ENCODE measurements around the gene UBXN2A. TPM values are rescaled to one million over a fixed set of nuclear protein-coding genes. Genes with fewer than 3 reads are reported as not detected.

The UBXN2A gene
- total and polyA plus RNA-seq, 2 experiments from 2014 or later, result 17.2 to 18.0 TPM

GRCh38 chr2:23918837-23919489 lies 21.3 kb upstream of the UBXN2A start:
- Histone ChIP-seq H3K27me3 (replicated peaks; ENCODE audit: insufficient read depth) (no peaks in the 10 kb centered on the region), H3K9me3 (ENCODE audit: low read depth) (no peaks in the 10 kb centered on the region), H3K4me3 (no peak overlapping the region), H2AFZ (no peak overlapping the region), H3K79me2 (ENCODE audit: insufficient read depth) (peaks cover 99% of the 10 kb centered on the region), H3K27ac (no peak overlapping the region), H3K4me2 (ENCODE audit: unreplicated experiment) (no peak overlapping the region), H4K20me1 (ENCODE audit: insufficient read depth) (no peaks in the 10 kb centered on the region), H3K4me1 (ENCODE audit: insufficient read depth) (0 out of 2 replicates have a peak, but pooled peaks cover 9% of the 10 kb centered on the region), H3F3A (ENCODE audit: insufficient read depth) (peaks cover 11% of the 10 kb centered on the region; the same call in 1 of the 2 replicates), H3K9ac (no peak overlapping the region), H3K9me2 (ENCODE audit: insufficient read depth) (no peaks in the 10 kb centered on the region), H3K36me3 (ENCODE audit: low read depth) (no peaks in the 10 kb centered on the region)
- in situ Hi-C loops (cut with MboI), result no loop called here
- 67 to 72% methylated on average over 8 of the region's 8 CpGs for WGBS, 2 experiments (ENCODE audit: low coverage in 1 of 2, low lambda C conversion rate in 2 of 2, missing lambda C conversion rate in 2 of 2)
- peak; percentile 51 for DNase-seq
- no peak for TF ChIP-seq EZH2 (IDR thresholded peaks at IDR 0.05; ENCODE audit: insufficient read depth, poor library complexity, severe bottlenecking)
- TF ChIP-seq EZH2phosphoT487 (IDR thresholded peaks at IDR 0.05; ENCODE audit: insufficient read depth, low read depth), result no peak

GRCh38 chr2:23924589-23925359 lies 15.5 kb upstream of the UBXN2A start:
- peak overlapping the region; percentile 95 for H3K4me2 ChIP-seq (ENCODE audit: unreplicated experiment)
- TF ChIP-seq EZH2 (IDR thresholded peaks at IDR 0.05; ENCODE audit: insufficient read depth, poor library complexity, severe bottlenecking) (no peak), EZH2phosphoT487 (IDR thresholded peaks at IDR 0.05; ENCODE audit: insufficient read depth, low read depth) (no peak)
- WGBS, 2 experiments (ENCODE audit: low coverage in 1 of 2, low lambda C conversion rate in 2 of 2, missing lambda C conversion rate in 2 of 2), result 14 to 17% methylated on average over 7 of the region's 7 CpGs
- peak overlapping the region; percentile 96 for H3K27ac ChIP-seq
- peaks cover 86% of the 10 kb centered on the region for H3K79me2 ChIP-seq (ENCODE audit: insufficient read depth)
- peaks cover 22% of the 10 kb centered on the region for H3K4me1 ChIP-seq (ENCODE audit: insufficient read depth)
- peak overlapping the region; percentile 97 for H3K9ac ChIP-seq
- H3K9me3 ChIP-seq (ENCODE audit: low read depth), result no peaks in the 10 kb centered on the region
- DNase-seq, result peak; percentile 50
- in situ Hi-C loops (cut with MboI), result no loop called here
- H2AFZ ChIP-seq, result peak overlapping the region; percentile 92
- peak overlapping the region; percentile 98 for H3K4me3 ChIP-seq
- H3K9me2 ChIP-seq (ENCODE audit: insufficient read depth), result no peaks in the 10 kb centered on the region
- H3K27me3 ChIP-seq (replicated peaks; ENCODE audit: insufficient read depth), result no peaks in the 10 kb centered on the region
- no peaks in the 10 kb centered on the region for H3K36me3 ChIP-seq (ENCODE audit: low read depth)
- H4K20me1 ChIP-seq (ENCODE audit: insufficient read depth), result no peaks in the 10 kb centered on the region
- H3F3A ChIP-seq (ENCODE audit: insufficient read depth), result peaks cover 26% of the 10 kb centered on the region

GRCh38 chr2:23925702-23926289 lies 14.5 kb upstream of the UBXN2A start:
- TF ChIP-seq EZH2phosphoT487 (IDR thresholded peaks at IDR 0.05; ENCODE audit: insufficient read depth, low read depth) (no peak), EZH2 (IDR thresholded peaks at IDR 0.05; ENCODE audit: insufficient read depth, poor library complexity, severe bottlenecking) (no peak)
- H3K79me2 ChIP-seq (ENCODE audit: insufficient read depth), result peaks cover 83% of the 10 kb centered on the region
- peaks cover 22% of the 10 kb centered on the region for H3K4me1 ChIP-seq (ENCODE audit: insufficient read depth)
- peak overlapping the region; percentile 98 for H3K4me3 ChIP-seq
- no peaks in the 10 kb centered on the region for H4K20me1 ChIP-seq (ENCODE audit: insufficient read depth)
- no peaks in the 10 kb centered on the region for H3K36me3 ChIP-seq (ENCODE audit: low read depth)
- H3K4me2 ChIP-seq (ENCODE audit: unreplicated experiment), result peak overlapping the region; percentile 95
- H3K9ac ChIP-seq, result peak overlapping the region; percentile 97
- no peaks in the 10 kb centered on the region for H3K9me3 ChIP-seq (ENCODE audit: low read depth)
- in situ Hi-C loops (cut with MboI), result no loop called here
- peak overlapping the region; percentile 92 for H2AFZ ChIP-seq
- H3K9me2 ChIP-seq (ENCODE audit: insufficient read depth), result no peaks in the 10 kb centered on the region
- H3K27me3 ChIP-seq (replicated peaks; ENCODE audit: insufficient read depth), result no peaks in the 10 kb centered on the region
- WGBS, 2 experiments (ENCODE audit: low coverage in 1 of 2, low lambda C conversion rate in 2 of 2, missing lambda C conversion rate in 2 of 2), result 0 to 2% methylated on average over 13 of the region's 13 CpGs
- peaks cover 26% of the 10 kb centered on the region for H3F3A ChIP-seq (ENCODE audit: insufficient read depth)
- peak; percentile 83 for DNase-seq
- H3K27ac ChIP-seq, result peak overlapping the region; percentile 96

GRCh38 chr2:23926290-23926749 lies 13.9 kb upstream of the UBXN2A start:
- peak overlapping the region; percentile 92 for H2AFZ ChIP-seq
- peak; percentile 66 for DNase-seq
- peak overlapping the region; percentile 96 for H3K27ac ChIP-seq
- H3K4me3 ChIP-seq, result peak overlapping the region; percentile 98
- peak overlapping the region; percentile 95 for H3K4me2 ChIP-seq (ENCODE audit: unreplicated experiment)
- H3F3A ChIP-seq (ENCODE audit: insufficient read depth), result peaks cover 26% of the 10 kb centered on the region
- in situ Hi-C loops (cut with MboI), result no loop called here
- no peaks in the 10 kb centered on the region for H3K27me3 ChIP-seq (replicated peaks; ENCODE audit: insufficient read depth)
- WGBS, 2 experiments (ENCODE audit: low coverage in 1 of 2, low lambda C conversion rate in 2 of 2, missing lambda C conversion rate in 2 of 2), result 0 to 1% methylated on average over 35 to 39 of the region's 39 CpGs
- H3K79me2 ChIP-seq (ENCODE audit: insufficient read depth), result peaks cover 78% of the 10 kb centered on the region
- H3K36me3 ChIP-seq (ENCODE audit: low read depth), result no peaks in the 10 kb centered on the region
- H4K20me1 ChIP-seq (ENCODE audit: insufficient read depth), result no peaks in the 10 kb centered on the region
- no peak for TF ChIP-seq EZH2 (IDR thresholded peaks at IDR 0.05; ENCODE audit: insufficient read depth, poor library complexity, severe bottlenecking)
- TF ChIP-seq EZH2phosphoT487 (IDR thresholded peaks at IDR 0.05; ENCODE audit: insufficient read depth, low read depth), result no peak
- peak overlapping the region; percentile 97 for H3K9ac ChIP-seq
- H3K9me3 ChIP-seq (ENCODE audit: low read depth), result no peaks in the 10 kb centered on the region
- H3K9me2 ChIP-seq (ENCODE audit: insufficient read depth), result no peaks in the 10 kb centered on the region
- H3K4me1 ChIP-seq (ENCODE audit: insufficient read depth), result peaks cover 22% of the 10 kb centered on the region

Measured in GM23248 (cell line).